GM08714 (cell line): ENCODE results near the gene RANBP3.
"Not testable (repeated sequence)": the region's sequence is repeated elsewhere in the genome, so short reads cannot be mapped to it uniquely, and the experiment has no call there.

Experiments used
- H3K4me3 ChIP-seq: fragments of 200-500 bp; sonication (Bioruptor generic); 2 replicates; pipeline ENCODE4 v1.5.1; 2014; ENCODE audit warnings: mild to moderate bottlenecking, low read length, inconsistent platforms
- ZNF274 ChIP-seq: IDR thresholded peaks from 2 replicates; pipeline ENCODE4 v1.6.1; 2012; ENCODE audit warnings: mild to moderate bottlenecking, low read depth, low read length

Gene RANBP3

DNA sequence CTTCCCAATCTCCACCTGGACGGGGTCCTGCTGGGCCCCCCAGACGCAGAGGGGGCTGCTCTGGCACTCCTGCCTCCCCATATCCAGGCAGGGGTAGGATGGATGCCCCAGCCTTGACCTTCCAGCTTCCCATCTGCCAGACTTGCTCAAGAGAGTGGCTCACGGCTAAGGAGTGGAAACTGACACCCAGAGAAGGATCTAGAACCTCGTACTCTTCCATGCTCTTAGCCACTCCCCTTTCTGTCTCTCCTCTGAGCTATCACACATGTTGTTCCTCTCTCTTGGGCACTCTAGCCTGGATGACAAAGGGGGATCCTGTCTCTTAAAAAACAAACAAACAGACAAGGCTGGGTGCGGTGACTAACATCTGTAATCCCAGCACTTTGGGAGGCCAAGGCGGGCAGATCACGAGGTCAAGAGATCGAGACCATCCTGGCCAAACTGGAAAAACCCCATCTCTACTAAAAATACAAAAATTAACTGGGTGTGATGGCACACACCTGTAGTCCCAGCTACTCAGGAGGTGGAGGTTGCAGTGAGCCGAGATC is 95.4 kb downstream of the RANBP3 start:
- H3K4me3 ChIP-seq = no peak overlapping the region
- TF ChIP-seq ZNF274 = no peak

DNA sequence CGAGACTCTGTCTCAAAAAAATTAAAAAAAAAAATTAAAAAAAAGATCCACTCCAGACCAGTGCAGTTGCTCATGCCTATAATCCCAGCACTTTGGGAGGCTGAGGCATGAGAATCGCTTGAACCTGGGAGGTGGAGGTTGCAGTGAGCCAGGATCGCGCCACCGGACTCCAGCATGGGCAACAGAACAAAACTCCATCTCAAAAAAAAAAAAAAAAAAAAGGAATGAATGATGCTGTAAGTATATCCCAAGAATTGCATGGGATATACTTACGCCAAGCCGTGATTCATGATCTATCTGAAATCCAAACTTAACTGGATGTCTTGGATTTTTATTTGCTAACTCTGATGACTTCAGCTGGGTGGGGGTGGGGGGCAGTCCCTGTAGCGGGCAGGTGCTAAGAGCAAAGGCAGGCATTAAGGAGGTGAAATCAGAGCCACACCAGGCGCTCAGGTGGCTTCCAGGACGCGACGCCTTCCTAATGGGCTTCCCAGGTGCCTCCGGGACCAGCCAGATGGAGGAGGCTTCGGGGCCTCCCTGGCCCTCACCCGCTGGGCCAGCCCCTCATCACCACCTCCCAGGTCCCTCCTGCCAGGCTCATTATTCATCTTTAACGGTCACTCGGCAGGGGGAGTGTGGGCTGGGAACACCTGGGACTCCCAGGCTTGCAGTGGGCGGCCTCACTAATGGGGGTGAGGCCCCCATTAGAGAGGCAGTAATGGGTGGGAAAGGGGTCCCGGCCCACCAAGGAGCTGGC is 96.2 kb downstream of the RANBP3 start:
- no peak for TF ChIP-seq ZNF274
- no peak overlapping the region for H3K4me3 ChIP-seq

DNA sequence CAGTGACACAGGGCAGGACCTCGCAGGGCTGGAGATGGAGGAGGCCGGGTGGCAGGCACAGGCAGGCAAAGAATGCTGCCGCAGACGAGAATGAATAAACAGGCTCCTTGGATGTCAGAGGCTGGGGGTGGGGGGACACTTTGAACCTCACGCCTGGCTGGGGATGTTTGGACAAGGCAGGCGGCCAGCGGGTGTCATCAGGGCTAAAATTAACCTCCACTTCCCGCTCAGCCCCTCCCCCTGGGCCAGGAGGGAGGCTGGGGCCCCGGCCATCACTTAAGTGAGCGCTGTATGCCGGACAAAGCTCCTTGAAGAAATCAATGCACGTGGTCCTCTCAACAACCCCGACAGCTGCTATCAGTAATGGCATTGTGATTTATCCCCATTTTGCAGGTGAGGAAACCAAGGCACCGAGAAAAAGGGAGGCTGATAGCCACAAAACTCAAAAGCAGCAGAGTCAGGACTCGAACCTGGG is 97.3 kb downstream of the RANBP3 start:
- TF ChIP-seq ZNF274 = no peak
- H3K4me3 ChIP-seq = no peak overlapping the region

DNA sequence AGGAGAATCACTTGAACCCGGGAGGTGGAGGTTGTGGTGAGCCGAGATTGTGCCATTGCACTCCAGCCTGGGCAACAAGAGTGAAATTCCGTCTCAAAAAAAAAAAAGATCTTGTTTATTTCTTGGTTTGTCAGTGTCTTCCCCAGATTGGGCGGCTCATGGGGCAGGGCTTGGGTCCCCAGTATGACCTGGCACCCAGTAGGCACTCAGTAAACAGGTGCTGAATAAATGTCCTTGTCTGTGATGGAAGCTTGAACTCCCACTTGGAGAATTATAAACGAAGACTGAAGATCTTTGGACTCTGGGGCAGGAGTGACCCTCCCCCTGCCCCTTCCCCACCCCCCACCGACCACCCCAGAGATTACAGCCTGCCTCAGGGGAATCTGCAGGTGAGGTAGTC is 97.7 kb downstream of the RANBP3 start:
- no peak overlapping the region for H3K4me3 ChIP-seq
- TF ChIP-seq ZNF274 = no peak

DNA sequence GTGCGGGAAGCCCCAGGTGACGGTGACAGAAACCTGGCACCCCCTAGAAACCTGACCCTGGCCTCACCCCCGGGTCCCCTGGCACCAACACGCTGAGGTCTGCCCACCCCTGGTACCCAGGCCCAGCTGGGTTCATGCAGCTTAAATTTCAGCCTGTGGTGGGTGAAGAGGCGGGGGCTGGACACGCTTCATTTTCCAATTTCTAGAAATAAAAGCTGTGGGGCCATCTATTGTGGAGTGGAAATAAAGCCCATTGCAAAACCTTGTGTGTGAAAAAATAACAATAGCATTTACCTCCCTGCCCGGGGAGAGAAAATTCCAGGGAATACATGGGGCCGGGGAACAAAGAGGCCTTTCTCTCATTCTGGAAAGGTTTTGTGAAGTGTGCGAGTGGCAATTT is 100.1 kb downstream of the RANBP3 start:
- H3K4me3 ChIP-seq = no peak overlapping the region
- TF ChIP-seq ZNF274 = no peak

DNA sequence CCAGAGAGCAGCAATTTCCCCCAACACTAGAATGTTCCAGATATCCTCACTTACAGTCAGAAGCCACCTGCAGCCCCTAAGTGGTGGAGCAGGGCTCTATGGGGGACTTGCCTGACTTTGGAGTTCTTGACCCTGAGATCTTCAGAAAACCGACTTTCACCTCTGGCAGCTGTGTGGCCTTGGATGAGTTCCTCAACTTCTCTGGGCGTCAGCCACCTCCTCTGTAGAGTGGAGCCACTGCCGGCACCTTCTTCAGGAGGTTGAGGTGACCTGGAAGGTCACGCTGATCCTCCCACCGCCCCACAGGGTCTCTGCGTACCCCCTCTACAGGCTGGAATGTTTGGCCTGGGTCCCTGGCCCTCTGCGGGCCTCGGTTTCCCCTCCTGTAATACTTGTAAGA is 100.5 kb downstream of the RANBP3 start:
- no peak for TF ChIP-seq ZNF274
- no peak overlapping the region for H3K4me3 ChIP-seq

DNA sequence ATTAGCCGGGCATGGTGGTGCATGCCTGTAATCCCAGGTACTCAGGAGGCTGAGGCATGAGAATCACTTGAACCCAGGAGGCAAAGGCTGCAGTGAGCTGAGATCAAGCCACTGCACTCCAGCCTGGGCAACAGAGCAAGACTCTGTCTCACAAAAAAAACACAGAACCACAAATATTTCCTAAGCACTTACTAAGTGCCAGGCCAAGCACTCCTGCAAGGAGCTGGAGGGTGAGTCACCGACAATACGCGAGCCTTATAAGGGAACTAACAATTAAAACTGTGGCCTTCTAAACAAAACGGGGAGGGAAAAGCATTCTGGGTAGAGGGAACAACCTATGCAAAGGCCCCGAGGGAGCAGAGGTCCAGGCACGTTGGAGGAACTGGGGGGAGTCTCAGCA is 103.4 kb downstream of the RANBP3 start:
- H3K4me3 ChIP-seq = not testable (repeated sequence)

DNA sequence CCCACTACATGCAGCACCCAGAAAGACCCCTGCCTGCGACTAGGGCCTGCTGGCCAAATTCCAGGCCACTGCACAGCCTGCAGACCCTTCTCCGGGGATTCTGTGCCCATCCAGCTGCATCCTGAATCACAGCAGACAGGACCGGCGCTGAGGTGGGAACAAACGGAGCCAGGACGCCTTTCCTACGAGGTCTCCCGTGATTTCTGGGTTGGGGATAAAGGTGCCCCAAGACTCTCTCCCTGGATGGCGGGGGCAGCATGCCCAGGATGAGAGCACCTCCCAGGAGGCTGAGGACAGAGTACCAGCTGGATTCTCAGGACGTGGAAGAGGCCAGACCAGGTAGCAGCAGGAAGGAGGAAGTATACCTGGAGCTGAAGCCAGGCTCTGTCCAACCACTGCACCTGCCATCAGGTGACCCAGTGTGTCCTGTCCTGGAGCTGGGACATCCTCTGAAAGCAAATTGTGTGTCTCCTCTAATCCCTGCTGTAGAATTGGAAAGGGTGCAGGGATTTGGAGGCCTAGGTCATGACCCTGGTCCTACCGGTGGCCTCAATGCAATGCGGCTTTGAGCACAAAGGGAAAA is 104.2 kb downstream of the RANBP3 start:
- H3K4me3 ChIP-seq = no peak overlapping the region
- no peak for TF ChIP-seq ZNF274

DNA sequence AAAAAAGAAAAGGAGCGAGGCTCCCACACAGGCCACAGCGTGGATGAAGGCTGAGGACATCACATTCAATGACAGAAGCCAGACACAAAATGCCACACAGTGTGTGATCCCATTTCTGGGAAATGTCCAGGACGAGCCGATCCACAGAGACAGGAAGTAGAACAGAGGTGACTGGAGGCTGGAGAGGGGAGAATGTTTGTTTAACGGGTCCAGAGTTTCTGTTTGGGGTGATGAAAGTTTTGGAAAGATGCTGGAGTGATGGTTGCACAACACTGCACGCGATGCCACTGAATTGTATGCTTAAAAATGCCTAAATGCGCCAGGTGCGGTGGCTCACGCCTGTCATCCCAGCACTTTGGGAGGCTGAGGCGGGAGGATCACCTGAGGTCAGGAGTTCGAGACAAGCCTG is 107.0 kb downstream of the RANBP3 start:
- no peak overlapping the region for H3K4me3 ChIP-seq
- no peak for TF ChIP-seq ZNF274

DNA sequence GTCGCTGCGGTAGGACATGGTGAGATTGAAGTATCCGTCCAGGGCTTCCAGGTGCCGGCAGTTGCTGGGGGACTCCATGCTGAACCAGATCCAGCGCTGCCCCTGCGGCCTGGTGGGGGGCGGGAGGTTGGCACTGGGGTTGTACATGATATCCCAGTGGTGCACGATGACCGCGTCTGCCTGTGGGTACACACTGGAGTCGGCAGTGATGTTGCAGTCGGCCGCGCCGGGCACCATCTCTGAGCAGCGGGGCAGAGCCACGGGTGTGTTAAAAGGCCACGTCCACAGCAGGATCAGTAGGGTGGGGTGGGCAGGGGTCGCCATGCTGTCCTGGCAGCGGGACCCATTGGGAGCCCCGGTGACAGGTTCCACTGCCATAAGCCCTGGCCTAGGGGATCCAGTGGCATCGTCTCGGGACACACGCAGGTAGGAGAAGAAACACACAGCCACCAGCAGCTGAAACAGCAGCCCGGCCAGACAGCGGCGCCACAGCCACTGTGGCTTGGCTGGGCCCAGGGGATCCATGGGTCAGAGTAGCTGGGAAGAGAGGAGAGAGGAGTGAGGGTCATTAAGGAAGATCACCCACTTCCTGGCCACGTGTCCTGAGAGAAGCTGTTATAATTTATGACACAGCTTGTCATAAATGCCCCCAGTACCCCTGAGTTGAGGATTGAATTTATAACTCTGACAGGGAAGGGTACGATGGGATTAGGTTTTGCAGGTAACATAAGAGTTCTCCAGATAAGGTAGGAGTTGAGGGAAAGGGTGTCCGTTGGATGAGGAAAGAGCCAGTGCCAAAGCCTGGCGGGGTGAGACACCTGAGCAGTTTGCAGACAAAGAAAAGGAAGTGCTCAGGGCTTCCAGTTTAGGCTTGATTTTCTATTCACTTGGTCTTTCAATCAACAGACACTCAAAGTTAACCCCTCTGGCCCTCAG is 110.5 kb downstream of the RANBP3 start:
- no peak overlapping the region for H3K4me3 ChIP-seq
- no peak for TF ChIP-seq ZNF274
